ENCODE measurements around the gene SNHG17. TPM values are rescaled to one million over a fixed set of nuclear protein-coding genes. Genes with fewer than 3 reads are reported as not detected.
A peak's percentile ranks its signal among the peaks of the same experiment; 100 is the strongest.
"Not testable (repeated sequence)": the region's sequence is repeated elsewhere in the genome, so short reads cannot be mapped to it uniquely, and the experiment has no call there.

SNHG17 gene
- total and polyA plus RNA-seq, 3 donors from 2014 or later = 16.3 to 26.9 (median 17.8) TPM

GRCh38 chr20:38466171-38466570 lies 31.0 kb upstream of the SNHG17 start:
- no peak overlapping the region for H3K27ac ChIP-seq
- H3K4me3 ChIP-seq = no peak overlapping the region
- no peaks in the 10 kb centered on the region for H3K36me3 ChIP-seq (ENCODE audit: low read depth, missing control alignments)
- TF ChIP-seq POLR2A (IDR thresholded peaks at IDR 0.05) (no peak), CTCF (IDR thresholded peaks at IDR 0.05) (no peak)
- DNase-seq = no peak
- no peaks in the 10 kb centered on the region for H3K9me3 ChIP-seq
- no peaks in the 10 kb centered on the region for H3K4me1 ChIP-seq
- intact Hi-C loops (cut with DNase I; ENCODE audit: low total_unique reads) = no loop called here
- WGBS, 2 donors = 77 to 82% methylated on average over 2 of the region's 2 CpGs
- no peaks in the 10 kb centered on the region for H3K27me3 ChIP-seq

GRCh38 chr20:38461569-38461968 lies 26.4 kb upstream of the SNHG17 start:
- H3K36me3 ChIP-seq (ENCODE audit: low read depth, missing control alignments); H3K27me3 ChIP-seq; H3K9me3 ChIP-seq; H3K4me1 ChIP-seq; DNase-seq; intact Hi-C loops (cut with DNase I; ENCODE audit: low total_unique reads); H3K27ac ChIP-seq: not testable (repeated sequence)
- peak overlapping the region; percentile 24 to 41 for H3K4me3 ChIP-seq
- 54 to 83% methylated on average over 13 to 30 of the region's 30 CpGs for WGBS, 2 donors

GRCh38 chr20:38461167-38461566 lies 26.0 kb upstream of the SNHG17 start:
- no CpG with 5 or more reads among the region's 33 CpGs for WGBS, 2 donors
- H3K27ac ChIP-seq; intact Hi-C loops (cut with DNase I; ENCODE audit: low total_unique reads); H3K36me3 ChIP-seq (ENCODE audit: low read depth, missing control alignments); DNase-seq; H3K27me3 ChIP-seq; H3K4me1 ChIP-seq; H3K9me3 ChIP-seq: not testable (repeated sequence)
- peak overlapping the region; percentile 24 to 41 for H3K4me3 ChIP-seq

- intact Hi-C loops (cut with DNase I; ENCODE audit: low total_unique reads); H3K36me3 ChIP-seq (ENCODE audit: low read depth, missing control alignments); DNase-seq; H3K4me1 ChIP-seq; H3K4me3 ChIP-seq; H3K27me3 ChIP-seq; H3K9me3 ChIP-seq; H3K27ac ChIP-seq: not testable (repeated sequence)
- WGBS, 2 donors = 9 to 15% methylated on average over 1 of the region's 2 CpGs
These were observed 25.5 kb upstream of the SNHG17 start for GRCh38 chr20:38460631-38461030.

GRCh38 chr20:38460040-38460623 lies 25.0 kb upstream of the SNHG17 start:
- no peaks in the 10 kb centered on the region for H3K27me3 ChIP-seq
- 49 to 50% methylated on average over 5 of the region's 5 CpGs for WGBS, 2 donors
- DNase-seq = no peak
- intact Hi-C loops (cut with DNase I; ENCODE audit: low total_unique reads) = no loop called here
- TF ChIP-seq POLR2A (IDR thresholded peaks at IDR 0.05) = no peak
- TF ChIP-seq CTCF (IDR thresholded peaks at IDR 0.05) = no peak
- H3K4me1 ChIP-seq = no peaks in the 10 kb centered on the region
- no peaks in the 10 kb centered on the region for H3K36me3 ChIP-seq (ENCODE audit: low read depth, missing control alignments)
- H3K4me3 ChIP-seq = no peak overlapping the region
- no peaks in the 10 kb centered on the region for H3K9me3 ChIP-seq
- H3K27ac ChIP-seq = no peak overlapping the region

- no peak for TF ChIP-seq POLR2A (IDR thresholded peaks at IDR 0.05)
- no peak for TF ChIP-seq CTCF (IDR thresholded peaks at IDR 0.05)
- Histone ChIP-seq H3K4me1 (no peaks in the 10 kb centered on the region), H3K36me3 (ENCODE audit: low read depth, missing control alignments) (no peaks in the 10 kb centered on the region), H3K27ac (no peak overlapping the region), H3K9me3 (no peaks in the 10 kb centered on the region), H3K27me3 (no peaks in the 10 kb centered on the region), H3K4me3 (no peak overlapping the region)
- DNase-seq = no peak
- WGBS, 2 donors = 91 to 94% methylated on average over 5 of the region's 5 CpGs
- intact Hi-C loops (cut with DNase I; ENCODE audit: low total_unique reads) = no loop called here
These were observed 23.2 kb upstream of the SNHG17 start for GRCh38 chr20:38458314-38458713.
